ENCODE measurements around the gene ERN2. TPM values are rescaled to one million over a fixed set of nuclear protein-coding genes. Genes with fewer than 3 reads are reported as not detected.

Gene ERN2
- total RNA-seq, 1 experiment from 2014 or later, result 1.8 TPM

DNA sequence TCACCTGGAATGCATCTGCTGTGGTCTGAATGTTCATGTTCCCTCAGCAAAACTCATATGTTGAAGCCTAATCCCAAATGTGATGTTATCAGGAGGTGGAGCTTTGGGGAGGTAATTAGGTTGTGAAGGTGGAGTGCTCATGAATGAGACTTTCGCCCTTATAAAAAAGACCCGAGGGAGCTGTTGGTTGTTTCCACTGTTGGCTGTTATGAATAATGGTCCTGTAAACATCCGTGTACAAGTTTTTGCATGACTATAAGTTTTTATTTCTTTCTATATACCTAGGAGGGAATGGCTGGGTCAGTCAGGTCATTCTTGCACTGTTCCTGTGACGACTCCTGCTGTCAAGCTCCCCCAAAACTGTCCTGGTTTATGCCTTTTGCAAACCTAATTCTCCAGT, 32.2 kb upstream of the ERN2 start:
- ChIA-PET CTCF (interaction anchor here (1.1 kb wide), 2 partner anchors 8 to 265 kb away, joined by 4 to 8 read pairs; no protein-coding TSS in a partner anchor), POLR2A (interaction anchor here (0.5 kb wide), 1 partner anchor 14 kb away, joined by 3 read pairs; no protein-coding TSS in a partner anchor)
- H3K4me1 Mint-ChIP-seq, result peaks cover 3% of the 10 kb centered on the region; the same call in 1 of the 2 replicates
- no peak overlapping the region for H3K27ac Mint-ChIP-seq
- H3K36me3 Mint-ChIP-seq, result no peaks in the 10 kb centered on the region
- ATAC-seq (no peak), DNase-seq (ENCODE audit: low spot score) (no peak)
- 0 out of 2 replicates have a peak, but pooled peaks cover 3% of the 10 kb centered on the region for H3K9me3 Mint-ChIP-seq
- peaks cover 61% of the 10 kb centered on the region for H3K27me3 Mint-ChIP-seq (ENCODE audit: low read depth)
- TF ChIP-seq EMX1 (CRISPR knock-in tag; IDR thresholded peaks at IDR 0.05), result no peak
- no peak for TF ChIP-seq ZNF396 (CRISPR knock-in tag; IDR thresholded peaks at IDR 0.05; ENCODE audit: borderline replicate concordance)
- TF ChIP-seq, protein P1, sequence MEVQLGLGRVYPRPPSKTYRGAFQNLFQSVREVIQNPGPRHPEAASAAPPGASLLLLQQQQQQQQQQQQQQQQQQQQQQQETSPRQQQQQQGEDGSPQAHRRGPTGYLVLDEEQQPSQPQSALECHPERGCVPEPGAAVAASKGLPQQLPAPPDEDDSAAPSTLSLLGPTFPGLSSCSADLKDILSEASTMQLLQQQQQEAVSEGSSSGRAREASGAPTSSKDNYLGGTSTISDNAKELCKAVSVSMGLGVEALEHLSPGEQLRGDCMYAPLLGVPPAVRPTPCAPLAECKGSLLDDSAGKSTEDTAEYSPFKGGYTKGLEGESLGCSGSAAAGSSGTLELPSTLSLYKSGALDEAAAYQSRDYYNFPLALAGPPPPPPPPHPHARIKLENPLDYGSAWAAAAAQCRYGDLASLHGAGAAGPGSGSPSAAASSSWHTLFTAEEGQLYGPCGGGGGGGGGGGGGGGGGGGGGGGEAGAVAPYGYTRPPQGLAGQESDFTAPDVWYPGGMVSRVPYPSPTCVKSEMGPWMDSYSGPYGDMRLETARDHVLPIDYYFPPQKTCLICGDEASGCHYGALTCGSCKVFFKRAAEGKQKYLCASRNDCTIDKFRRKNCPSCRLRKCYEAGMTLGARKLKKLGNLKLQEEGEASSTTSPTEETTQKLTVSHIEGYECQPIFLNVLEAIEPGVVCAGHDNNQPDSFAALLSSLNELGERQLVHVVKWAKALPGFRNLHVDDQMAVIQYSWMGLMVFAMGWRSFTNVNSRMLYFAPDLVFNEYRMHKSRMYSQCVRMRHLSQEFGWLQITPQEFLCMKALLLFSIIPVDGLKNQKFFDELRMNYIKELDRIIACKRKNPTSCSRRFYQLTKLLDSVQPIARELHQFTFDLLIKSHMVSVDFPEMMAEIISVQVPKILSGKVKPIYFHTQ (CRISPR knock-in tag; IDR thresholded peaks at IDR 0.05), result no peak
- TF ChIP-seq ZNF263 (CRISPR knock-in tag; IDR thresholded peaks at IDR 0.05; ENCODE audit: low read depth), result no peak
- no peak for TF ChIP-seq SOX15 (CRISPR knock-in tag; IDR thresholded peaks at IDR 0.05)
- no peak for TF ChIP-seq SMAD3 (CRISPR knock-in tag; IDR thresholded peaks at IDR 0.05; ENCODE audit: borderline replicate concordance)
- H3K4me3 Mint-ChIP-seq, result no peak overlapping the region

DNA sequence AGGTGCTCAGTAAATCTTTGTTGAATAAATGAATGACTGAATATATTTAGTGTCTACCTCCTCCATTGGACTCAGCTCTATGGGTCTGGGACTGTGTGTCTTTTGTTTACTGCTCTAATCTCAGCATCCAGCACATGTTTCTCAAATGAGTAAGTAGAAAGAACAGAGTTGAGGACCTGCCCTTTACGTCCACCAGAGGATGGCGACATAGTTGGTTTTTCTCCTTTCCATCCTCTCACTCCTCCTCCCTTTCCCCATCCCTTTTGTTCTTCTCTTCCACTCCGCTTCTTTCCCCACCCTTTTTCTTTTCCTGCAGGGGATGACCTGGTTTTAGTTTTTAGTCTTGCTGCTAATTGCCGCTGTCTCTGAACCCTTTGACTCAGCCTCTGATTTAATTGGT, 29.7 kb upstream of the ERN2 start:
- H3K27me3 Mint-ChIP-seq (ENCODE audit: low read depth), result peaks cover 57% of the 10 kb centered on the region
- ATAC-seq (peak; percentile 76), DNase-seq (ENCODE audit: low spot score) (no peak)
- 0 out of 2 replicates have a peak, but pooled peaks cover 3% of the 10 kb centered on the region for H3K9me3 Mint-ChIP-seq
- ChIA-PET CTCF (interaction anchor here (0.7 to 1.3 kb wide), 3 partner anchors 13 to 294 kb away, joined by 3 to 8 read pairs (median 3); no protein-coding TSS in a partner anchor), POLR2A (no interaction called here)
- H3K4me1 Mint-ChIP-seq, result peaks cover 3% of the 10 kb centered on the region; the same call in 1 of the 2 replicates
- TF ChIP-seq GTF2I (CRISPR knock-in tag; conservative IDR thresholded peaks at IDR 0.05) (0 out of 2 replicates have a peak, but pooled peaks have one; percentile 6), MYBL2 (CRISPR knock-in tag; IDR thresholded peaks at IDR 0.05) (no peak)
- no peaks in the 10 kb centered on the region for H3K36me3 Mint-ChIP-seq
- H3K4me3 Mint-ChIP-seq, result no peak overlapping the region
- H3K27ac Mint-ChIP-seq, result no peak overlapping the region

DNA sequence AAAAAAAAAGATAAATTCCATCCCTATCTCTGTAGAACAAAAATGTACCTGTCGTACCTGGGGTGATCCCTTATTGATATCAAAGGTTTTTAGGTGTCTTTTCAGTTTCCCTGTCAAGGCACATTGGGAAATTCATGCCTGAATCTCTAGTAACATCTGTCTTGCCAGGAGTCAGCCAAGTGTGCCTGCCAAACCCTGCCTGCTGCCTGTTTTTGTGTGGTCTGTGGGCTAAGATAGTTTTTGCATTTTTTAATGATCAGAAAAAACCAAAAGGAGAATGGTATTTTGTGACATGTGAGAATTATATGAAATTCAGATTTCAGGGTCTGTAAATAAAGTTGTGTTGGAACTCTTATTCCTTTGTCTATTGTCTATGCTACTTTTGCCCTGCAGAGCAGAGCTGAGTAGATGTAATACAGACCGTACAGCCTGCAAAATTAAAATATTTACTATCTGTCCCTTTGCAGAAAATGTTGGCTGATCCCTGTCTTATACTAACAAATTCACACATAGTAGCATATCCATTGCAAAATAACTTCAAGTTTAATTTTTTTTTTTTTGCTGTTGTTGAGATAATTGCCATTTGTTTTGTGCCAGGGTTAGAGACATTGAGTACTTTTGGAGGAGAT, 28.8 kb upstream of the ERN2 start:
- H3K27ac Mint-ChIP-seq, result no peak overlapping the region
- TF ChIP-seq NR2C2 (CRISPR knock-in tag; IDR thresholded peaks at IDR 0.05), result no peak
- H3K4me3 Mint-ChIP-seq, result no peak overlapping the region
- peaks cover 49% of the 10 kb centered on the region for H3K27me3 Mint-ChIP-seq (ENCODE audit: low read depth)
- H3K4me1 Mint-ChIP-seq, result peaks cover 3% of the 10 kb centered on the region; the same call in 1 of the 2 replicates
- ATAC-seq (no peak), DNase-seq (ENCODE audit: low spot score) (no peak)
- 0 out of 2 replicates have a peak, but pooled peaks cover 3% of the 10 kb centered on the region for H3K9me3 Mint-ChIP-seq
- ChIA-PET POLR2A (no interaction called here), CTCF (interaction anchor here (0.7 to 1.3 kb wide), 3 partner anchors 12 to 295 kb away, joined by 3 to 8 read pairs (median 3); no protein-coding TSS in a partner anchor)
- no peaks in the 10 kb centered on the region for H3K36me3 Mint-ChIP-seq

DNA sequence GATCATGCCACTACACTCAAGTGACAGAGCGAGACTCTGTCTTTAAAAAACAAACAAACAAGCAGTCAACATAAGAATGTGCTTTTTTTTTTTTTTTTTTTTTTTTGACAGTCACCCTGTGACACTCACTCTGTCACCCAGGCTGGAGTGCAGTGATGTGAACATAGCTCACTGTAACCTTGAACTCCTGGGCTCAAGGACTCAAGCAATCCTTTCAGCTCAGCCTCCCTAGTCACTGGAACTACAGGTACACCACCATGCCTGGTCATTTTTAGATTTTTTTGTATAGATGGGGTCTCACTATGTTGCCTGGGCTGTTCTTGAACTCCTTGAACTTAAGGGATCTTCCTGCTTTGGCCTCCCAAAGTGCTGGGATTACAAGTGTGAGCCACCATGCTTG, 26.5 kb upstream of the ERN2 start:
- no peaks in the 10 kb centered on the region for H3K9me3 Mint-ChIP-seq
- no peaks in the 10 kb centered on the region for H3K36me3 Mint-ChIP-seq
- peaks cover 3% of the 10 kb centered on the region; the same call in 1 of the 2 replicates for H3K4me1 Mint-ChIP-seq
- no peak overlapping the region for H3K4me3 Mint-ChIP-seq
- H3K27me3 Mint-ChIP-seq (ENCODE audit: low read depth), result peaks cover 29% of the 10 kb centered on the region
- POLR2A ChIA-PET, result no interaction called here
- no peak overlapping the region for H3K27ac Mint-ChIP-seq
- no peak for ATAC-seq
- CTCF ChIA-PET, result interaction anchor here (0.6 kb wide), 1 partner anchor 61 kb away, joined by 3 read pairs; the partner anchor contains the start of gene PLK1
- no peak for DNase-seq (ENCODE audit: low spot score)
- TF ChIP-seq, protein P2, sequence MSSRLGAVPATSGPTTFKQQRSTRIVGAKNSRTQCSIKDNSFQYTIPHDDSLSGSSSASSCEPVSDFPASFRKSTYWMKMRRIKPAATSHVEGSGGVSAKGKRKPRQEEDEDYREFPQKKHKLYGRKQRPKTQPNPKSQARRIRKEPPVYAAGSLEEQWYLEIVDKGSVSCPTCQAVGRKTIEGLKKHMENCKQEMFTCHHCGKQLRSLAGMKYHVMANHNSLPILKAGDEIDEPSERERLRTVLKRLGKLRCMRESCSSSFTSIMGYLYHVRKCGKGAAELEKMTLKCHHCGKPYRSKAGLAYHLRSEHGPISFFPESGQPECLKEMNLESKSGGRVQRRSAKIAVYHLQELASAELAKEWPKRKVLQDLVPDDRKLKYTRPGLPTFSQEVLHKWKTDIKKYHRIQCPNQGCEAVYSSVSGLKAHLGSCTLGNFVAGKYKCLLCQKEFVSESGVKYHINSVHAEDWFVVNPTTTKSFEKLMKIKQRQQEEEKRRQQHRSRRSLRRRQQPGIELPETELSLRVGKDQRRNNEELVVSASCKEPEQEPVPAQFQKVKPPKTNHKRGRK (CRISPR knock-in tag; IDR thresholded peaks at IDR 0.05; ENCODE audit: borderline replicate concordance), result no peak
- no peak for TF ChIP-seq ZBTB21 (CRISPR knock-in tag; IDR thresholded peaks at IDR 0.05; ENCODE audit: borderline replicate concordance)
- no peak for TF ChIP-seq GRHL2 (CRISPR knock-in tag; IDR thresholded peaks at IDR 0.05; ENCODE audit: insufficient replicate concordance, severe bottlenecking)
- TF ChIP-seq, protein P3, sequence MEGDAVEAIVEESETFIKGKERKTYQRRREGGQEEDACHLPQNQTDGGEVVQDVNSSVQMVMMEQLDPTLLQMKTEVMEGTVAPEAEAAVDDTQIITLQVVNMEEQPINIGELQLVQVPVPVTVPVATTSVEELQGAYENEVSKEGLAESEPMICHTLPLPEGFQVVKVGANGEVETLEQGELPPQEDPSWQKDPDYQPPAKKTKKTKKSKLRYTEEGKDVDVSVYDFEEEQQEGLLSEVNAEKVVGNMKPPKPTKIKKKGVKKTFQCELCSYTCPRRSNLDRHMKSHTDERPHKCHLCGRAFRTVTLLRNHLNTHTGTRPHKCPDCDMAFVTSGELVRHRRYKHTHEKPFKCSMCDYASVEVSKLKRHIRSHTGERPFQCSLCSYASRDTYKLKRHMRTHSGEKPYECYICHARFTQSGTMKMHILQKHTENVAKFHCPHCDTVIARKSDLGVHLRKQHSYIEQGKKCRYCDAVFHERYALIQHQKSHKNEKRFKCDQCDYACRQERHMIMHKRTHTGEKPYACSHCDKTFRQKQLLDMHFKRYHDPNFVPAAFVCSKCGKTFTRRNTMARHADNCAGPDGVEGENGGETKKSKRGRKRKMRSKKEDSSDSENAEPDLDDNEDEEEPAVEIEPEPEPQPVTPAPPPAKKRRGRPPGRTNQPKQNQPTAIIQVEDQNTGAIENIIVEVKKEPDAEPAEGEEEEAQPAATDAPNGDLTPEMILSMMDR (IDR thresholded peaks at IDR 0.05), result no peak
- TF ChIP-seq, protein P4, sequence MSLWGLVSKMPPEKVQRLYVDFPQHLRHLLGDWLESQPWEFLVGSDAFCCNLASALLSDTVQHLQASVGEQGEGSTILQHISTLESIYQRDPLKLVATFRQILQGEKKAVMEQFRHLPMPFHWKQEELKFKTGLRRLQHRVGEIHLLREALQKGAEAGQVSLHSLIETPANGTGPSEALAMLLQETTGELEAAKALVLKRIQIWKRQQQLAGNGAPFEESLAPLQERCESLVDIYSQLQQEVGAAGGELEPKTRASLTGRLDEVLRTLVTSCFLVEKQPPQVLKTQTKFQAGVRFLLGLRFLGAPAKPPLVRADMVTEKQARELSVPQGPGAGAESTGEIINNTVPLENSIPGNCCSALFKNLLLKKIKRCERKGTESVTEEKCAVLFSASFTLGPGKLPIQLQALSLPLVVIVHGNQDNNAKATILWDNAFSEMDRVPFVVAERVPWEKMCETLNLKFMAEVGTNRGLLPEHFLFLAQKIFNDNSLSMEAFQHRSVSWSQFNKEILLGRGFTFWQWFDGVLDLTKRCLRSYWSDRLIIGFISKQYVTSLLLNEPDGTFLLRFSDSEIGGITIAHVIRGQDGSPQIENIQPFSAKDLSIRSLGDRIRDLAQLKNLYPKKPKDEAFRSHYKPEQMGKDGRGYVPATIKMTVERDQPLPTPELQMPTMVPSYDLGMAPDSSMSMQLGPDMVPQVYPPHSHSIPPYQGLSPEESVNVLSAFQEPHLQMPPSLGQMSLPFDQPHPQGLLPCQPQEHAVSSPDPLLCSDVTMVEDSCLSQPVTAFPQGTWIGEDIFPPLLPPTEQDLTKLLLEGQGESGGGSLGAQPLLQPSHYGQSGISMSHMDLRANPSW (CRISPR knock-in tag; conservative IDR thresholded peaks at IDR 0.05; ENCODE audit: low read depth), result no peak
- TF ChIP-seq, protein P1 (CRISPR knock-in tag; IDR thresholded peaks at IDR 0.05), result no peak
- no peak for TF ChIP-seq TCF7 (CRISPR knock-in tag; IDR thresholded peaks at IDR 0.05; ENCODE audit: low read depth)

Measured in WTC11 (cell line).